H54 (cell line): ENCODE results near the gene MAFB.
"Not testable (repeated sequence)": the region's sequence is repeated elsewhere in the genome, so short reads cannot be mapped to it uniquely, and the experiment has no call there.

Experiments used
- DNase-seq: peaks from one replicate; pipeline ENCODE4 v3.0.0; 2011; ENCODE audit warnings: low spot score, mixed read lengths; ENCODE audit not compliant: insufficient read length
- FAIRE-seq: peaks from 3 replicates; lab custom pipeline; 2011; peaks lifted over from hg19 to GRCh38; lab: Jason Lieb, UNC
- POLR2A ChIP-seq: IDR thresholded peaks from 2 replicates; pipeline ENCODE4 v1.6.1; 2011; ENCODE audit warnings: low read depth, mild to moderate bottlenecking, low read length

MAFB gene

GRCh38 chr20:40689100-40689942 is at the start of gene MAFB:
TSS of gene MAFB (minus strand) at chr20:40689236. CDS start at chr20:40688850, 386 bp downstream.
- DNase-seq (peak; percentile 33), FAIRE-seq (no peak)
- peak; percentile 97 for TF ChIP-seq POLR2A

DNA sequence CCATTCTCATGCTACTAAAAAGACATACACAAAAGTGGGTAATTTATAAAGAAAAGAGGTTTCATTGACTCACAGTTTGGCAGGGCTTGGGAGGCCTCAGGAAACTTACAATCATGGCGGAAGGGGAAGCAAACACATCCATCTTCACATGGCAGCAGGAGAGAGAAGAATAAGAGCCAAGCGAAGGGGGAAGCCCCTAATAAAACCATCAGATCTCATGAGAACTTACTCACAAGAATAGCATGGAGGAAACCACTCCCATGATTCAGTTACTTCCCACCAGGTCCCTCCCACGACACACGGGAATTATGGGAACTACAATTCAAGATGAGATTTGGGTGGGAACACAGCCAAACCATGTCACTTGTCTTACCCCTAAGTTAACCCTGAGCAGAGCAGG is 47.4 kb upstream of the MAFB start:
- not testable (repeated sequence) for FAIRE-seq, DNase-seq

DNA sequence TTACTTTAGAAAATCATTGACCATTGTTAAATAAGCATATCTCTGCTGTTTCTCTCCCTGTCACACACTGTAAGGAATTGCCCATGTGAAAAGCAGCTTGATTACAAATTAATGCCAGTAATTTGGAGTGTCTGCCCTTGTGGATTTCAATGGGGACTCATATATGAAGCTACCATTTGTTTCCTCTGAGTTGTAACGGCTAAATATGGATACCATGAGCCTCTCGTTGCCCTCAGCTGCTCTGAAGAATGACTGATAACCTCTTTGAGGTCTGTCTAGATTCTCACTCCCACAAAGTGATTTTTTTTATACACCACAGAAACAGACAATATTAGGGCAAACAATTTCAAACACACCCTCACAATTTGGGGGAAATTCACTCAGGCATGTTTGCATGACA is 40.0 kb upstream of the MAFB start:
- FAIRE-seq (no peak), DNase-seq (no peak)
- no peak for TF ChIP-seq POLR2A

GRCh38 chr20:40728470-40728869 is 39.4 kb upstream of the MAFB start:
- DNase-seq (no peak), FAIRE-seq (no peak)
- no peak for TF ChIP-seq POLR2A

- DNase-seq (no peak), FAIRE-seq (no peak)
- TF ChIP-seq POLR2A: no peak
These were observed 38.9 kb upstream of the MAFB start for GRCh38 chr20:40727960-40728359.

- no peak for TF ChIP-seq POLR2A
- DNase-seq (no peak), FAIRE-seq (no peak)
These were observed 37.7 kb upstream of the MAFB start for GRCh38 chr20:40726776-40727175.

GRCh38 chr20:40724566-40724965 is 35.5 kb upstream of the MAFB start:
- DNase-seq: no peak
- FAIRE-seq: no peak
- TF ChIP-seq POLR2A: no peak

DNA sequence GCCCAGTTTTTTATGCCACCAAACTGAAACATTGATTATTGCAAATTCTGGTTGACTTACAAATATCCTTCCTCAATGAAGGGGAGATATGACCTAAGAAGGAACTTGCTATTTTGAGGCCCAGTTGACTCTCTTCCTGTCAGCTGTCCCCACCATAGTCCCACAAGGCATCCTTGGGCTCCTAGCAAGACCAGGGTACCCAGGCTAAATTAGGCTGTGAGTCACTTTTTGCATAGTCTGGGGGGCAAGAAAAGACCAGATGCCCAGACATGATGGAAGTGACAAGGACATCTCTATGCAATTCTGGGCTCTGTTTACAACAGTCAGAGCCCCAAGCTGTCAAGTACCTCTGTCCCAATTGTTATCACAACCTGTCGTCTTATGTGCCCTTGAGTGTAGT is 31.8 kb upstream of the MAFB start:
- no peak for DNase-seq
- no peak for TF ChIP-seq POLR2A
- FAIRE-seq: no peak

- DNase-seq (no peak), FAIRE-seq (no peak)
- no peak for TF ChIP-seq POLR2A
These were observed 31.1 kb upstream of the MAFB start for GRCh38 chr20:40720099-40720498.

- no peak for DNase-seq
- FAIRE-seq: no peak
- TF ChIP-seq POLR2A: no peak
These were observed 30.1 kb upstream of the MAFB start for GRCh38 chr20:40718982-40719729.

DNA sequence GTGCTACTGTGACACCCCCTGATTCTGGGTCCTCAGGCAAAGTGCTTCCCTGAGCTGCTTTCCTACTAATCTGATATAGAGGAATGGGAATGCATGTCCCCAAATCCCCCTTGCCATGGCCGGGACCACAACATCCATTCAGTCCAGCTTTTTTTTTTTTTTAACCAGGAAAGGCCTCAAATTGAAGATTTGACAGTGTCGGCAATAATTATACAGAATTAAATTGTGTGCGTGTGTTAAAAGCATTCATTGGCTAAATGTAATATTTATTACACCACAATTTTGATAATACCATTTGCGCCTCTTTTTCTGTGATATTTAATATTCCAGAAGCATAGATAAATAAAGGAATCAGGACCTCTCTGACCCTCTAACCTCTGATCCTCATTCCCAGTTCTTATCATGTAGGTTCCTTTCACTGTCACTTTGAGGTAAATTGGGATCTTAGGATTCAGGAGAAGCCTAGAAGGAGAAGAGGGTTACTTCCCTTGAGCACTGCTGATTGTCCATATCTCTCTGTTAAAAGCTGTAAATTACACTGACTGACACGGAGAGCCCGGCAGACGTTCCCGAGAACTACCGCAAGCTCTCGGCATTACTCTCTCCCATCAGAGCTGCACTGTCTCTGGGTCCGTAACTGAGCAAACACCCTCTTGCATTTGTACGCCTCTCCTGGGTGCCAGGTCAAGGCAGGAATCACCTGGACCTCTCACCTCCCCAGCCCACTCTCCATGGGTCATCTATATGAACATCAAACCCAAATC is 29.4 kb upstream of the MAFB start:
- DNase-seq (no peak), FAIRE-seq (no peak)
- TF ChIP-seq POLR2A: no peak

DNA sequence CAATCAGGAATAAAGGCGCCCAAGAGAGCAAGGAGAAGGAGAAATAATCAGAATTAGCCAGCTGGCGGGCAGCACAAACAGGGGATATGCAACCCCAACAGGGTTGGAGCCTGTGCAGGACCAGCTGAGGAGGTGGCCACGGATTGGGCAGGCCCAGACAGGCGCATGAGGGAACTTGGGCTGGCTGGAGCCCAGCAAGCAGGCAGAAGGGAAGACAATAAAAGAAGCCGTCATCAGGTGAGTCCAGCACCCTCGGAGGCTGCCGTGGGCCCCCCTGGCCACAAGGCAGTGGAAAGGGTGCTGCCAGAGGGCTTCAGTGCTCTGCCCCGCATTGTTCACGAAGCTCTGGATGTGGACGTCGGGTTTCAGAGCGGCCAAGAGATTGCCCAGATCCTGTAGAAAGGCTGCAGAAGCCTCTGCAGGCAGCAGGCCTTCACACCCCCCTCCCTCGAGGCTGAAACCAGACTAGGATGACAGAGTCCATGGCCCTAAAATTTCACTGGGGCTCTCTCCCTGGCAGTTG is 28.4 kb upstream of the MAFB start:
- TF ChIP-seq POLR2A: no peak
- no peak for DNase-seq
- FAIRE-seq: no peak

- no peak for FAIRE-seq
- no peak for TF ChIP-seq POLR2A
- DNase-seq: no peak
These were observed 26.5 kb upstream of the MAFB start for GRCh38 chr20:40715491-40715890.

DNA sequence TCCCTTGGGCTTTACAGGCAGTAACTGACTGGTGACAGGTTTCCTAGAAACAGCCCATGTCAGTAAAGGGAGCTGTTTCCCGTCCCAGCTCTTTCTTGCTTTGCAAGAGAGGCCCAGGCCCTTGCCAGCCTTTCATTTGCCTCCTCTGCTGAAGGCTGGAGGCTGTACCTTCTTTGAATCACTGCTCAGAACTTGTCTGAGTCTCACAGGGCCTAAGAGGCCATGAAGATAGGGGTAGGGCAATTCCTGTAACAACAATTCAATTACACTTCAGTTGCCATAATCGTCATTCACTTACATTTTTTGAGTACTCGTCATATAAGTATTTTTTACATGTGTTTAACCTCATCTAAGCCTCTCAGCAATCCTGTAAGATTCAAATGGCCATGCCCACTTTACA is 25.9 kb upstream of the MAFB start:
- no peak for TF ChIP-seq POLR2A
- DNase-seq (no peak), FAIRE-seq (no peak)
